ENCODE data around the gene CLCN4.

The CLCN4 gene

DNA sequence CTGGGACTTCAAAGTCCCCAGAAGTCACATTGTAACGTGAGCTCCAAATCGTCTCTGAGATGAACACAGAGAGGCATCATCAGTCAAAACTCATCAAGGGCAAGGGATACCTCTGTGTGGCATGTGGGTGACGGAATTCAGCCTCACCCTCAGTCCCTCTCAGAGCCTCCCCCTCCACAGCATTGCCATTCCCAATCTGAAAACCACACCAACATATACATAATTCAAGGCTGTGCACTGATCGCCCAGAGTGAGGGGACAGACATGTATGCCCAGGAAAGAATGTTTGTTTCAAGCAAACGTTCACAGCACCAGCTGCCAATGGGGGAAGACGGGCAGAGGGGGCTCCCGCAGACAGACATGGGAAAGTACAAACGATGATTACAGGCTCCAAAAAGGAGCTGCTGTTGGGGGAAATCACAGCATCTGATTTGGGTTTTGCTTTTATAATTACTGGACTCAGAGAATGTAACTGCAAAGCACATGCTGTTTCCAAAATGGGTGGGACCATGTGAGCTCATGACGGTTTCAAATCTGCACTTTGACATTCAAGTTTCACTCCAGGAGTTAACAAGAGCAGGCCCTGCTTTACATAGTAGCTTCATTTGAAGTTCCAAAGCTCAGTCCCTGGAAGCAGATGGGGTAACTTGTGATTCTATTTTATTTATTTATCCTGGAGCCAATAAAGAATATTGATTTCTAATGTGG is 88.3 kb downstream of the CLCN4 start:
- FAIRE-seq = no peak

DNA sequence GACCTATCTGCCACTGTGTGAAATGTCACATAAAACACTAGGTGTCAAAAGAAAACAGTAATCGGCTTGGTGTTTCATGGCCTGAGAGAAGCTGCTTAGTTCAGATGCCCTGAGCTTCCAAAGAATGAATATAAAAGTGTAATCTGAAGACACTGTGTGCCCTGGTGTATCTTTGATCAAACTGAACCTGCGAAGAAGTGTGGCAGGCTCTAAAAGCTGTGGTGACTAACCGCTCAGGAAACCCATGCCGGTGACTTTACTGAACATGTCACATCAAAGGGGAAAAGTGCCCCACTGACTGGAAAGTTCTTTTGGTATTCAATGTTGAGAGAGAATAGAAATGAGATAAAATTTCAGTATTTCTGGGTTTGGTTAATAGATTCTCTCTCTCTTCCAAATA is 89.1 kb downstream of the CLCN4 start:
- no peak for FAIRE-seq

DNA sequence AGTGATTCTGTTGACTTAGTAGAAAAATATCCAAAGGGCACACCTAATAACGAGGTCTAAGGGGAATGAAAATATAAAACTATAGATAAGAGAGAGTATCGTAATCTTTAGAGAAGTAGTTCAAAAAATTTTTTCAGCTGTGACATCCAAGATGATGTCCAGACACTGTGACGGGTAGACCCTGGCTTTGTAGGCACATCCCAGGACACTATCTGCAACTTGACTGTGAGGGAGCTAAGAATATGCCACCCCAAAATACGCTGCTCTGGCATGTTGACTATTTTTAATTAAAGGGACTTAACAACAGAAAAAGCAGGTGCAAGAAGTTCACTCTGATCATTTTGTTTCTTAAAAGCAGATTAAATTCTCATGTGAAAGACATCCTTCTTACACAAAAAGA is 89.5 kb downstream of the CLCN4 start:
- no peak for FAIRE-seq

DNA sequence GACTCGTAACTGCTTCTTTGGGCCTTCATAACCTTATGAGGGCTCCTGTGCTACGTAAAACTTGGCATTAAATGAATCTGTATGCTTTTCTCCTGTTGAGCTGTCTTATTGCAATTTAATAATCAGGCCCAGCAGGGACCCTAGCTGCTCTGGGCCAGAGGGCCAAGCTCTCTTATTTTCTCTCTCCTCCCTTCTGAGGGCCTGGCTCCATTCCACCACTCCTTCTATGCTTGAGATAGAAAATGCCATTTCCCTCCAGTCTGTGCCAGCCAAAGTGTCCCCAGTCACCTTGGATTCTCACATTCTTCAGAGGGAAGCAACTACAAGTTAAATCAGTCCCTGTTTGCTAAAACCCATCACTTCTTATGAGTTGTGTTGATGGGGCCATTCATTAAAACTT is 90.1 kb downstream of the CLCN4 start:
- no peak for FAIRE-seq

DNA sequence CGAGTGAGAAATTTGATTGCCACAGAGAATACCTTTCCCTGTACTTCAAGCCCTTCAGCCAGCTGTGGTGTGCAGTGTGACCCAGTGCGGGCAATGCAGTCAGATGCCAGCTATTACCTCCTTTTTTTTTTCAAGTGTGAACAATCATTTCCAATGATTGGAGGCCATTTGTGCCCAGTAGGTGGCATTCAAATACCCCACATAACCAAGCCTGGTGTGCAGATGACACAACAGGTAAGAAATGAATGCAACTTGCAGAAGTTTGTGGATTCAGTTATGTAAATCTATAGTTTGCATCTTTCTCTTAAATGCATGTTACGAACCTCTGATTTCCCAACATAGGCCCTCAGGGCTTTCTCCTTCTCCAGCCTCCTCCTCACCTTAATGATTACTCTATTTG is 98.0 kb downstream of the CLCN4 start:
- no peak for FAIRE-seq

DNA sequence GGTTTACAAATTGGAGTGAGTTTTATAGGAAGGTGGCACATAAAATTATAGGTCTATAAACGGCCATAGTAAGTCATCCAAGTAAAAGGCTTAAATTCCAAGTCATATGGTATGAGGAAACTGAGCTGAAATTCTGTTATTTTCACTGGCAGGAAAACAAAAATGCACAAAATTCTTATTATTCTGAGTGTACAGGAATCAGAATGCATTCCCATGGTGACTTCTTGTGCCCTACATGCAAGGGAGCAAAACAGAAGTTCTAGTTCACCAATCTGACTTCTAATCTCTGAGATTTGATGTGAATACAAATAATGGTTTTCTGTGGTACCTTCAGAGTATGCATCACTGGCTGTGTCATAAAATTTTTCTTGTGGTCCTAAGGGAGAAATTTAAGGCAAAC is 102.9 kb downstream of the CLCN4 start:
- no peak for FAIRE-seq

DNA sequence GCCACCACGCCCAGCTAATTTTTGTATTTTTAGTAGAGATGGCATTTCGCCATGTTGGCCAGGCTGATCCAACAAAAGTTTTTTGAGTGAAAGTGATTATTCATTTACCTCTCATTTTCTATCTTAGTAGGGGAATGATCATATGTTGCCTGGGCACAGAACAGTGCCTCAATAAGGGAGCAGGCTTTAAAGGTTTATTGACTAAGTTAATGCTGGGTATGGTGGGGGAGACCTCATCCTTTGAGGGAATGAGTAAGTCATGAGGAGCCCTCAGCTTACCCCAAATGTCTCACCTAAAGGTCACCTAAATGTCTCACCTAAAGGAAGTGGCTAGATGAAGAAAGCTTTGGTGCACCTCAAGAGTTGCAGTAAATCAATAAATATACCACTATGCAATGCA is 109.0 kb downstream of the CLCN4 start:
- FAIRE-seq = no peak

DNA sequence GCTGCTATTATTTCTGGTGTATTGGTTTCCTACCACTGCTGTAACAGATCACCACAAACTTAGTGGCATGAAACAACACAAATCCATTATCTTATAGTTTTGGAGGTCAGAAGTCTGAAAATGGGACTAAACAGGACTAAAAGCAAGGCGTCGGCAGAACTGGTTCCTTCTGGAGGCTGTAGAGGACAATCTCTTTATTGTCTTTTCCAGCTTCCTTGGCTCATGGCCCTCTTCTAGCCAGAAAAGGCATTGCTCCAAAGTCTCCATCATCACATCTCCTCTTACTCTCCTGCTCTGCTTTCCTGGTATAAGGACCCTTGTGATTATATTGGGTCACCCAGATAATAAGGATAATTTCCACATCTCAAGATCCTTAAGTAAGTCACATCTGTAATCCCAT is 121.9 kb downstream of the CLCN4 start:
- FAIRE-seq = no peak

DNA sequence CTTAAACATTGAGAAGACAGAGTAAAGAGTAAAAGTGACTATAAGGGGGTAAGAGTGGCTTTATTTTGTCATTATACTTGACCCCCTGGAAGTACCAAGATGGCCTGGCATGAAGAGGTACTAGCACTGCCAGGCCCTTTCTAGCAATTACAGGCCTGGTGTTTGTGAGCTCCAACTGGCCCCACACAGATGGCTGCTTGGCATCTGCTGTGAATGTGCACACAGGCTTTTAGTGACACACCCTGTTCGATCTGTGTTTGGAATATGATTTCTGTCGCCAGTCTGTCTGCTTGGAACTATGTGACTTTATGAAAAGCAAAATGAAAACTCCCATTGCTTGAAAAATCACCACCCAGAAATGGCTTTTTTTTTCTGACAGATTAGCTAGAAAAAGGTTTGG is 123.3 kb downstream of the CLCN4 start:
- no peak for FAIRE-seq

DNA sequence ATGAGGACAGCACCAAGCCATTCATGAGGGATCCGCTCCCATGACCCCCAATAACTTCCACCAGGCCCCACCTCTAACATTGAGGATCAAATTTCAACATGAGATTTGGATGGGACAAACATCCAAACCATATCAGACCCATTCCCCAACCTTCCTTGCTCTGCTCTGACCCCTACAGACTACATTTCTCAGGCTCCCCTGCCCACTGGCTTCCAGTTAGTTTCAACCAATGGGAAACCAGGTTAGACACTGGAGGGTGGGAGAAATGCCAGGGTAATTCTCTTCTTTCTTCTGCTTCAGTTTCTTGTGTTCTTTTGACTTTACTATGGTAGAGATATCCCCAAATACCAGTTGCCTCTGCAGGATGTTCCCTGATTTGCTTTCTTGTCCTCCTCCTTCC is 125.7 kb downstream of the CLCN4 start:
- FAIRE-seq = no peak

DNA sequence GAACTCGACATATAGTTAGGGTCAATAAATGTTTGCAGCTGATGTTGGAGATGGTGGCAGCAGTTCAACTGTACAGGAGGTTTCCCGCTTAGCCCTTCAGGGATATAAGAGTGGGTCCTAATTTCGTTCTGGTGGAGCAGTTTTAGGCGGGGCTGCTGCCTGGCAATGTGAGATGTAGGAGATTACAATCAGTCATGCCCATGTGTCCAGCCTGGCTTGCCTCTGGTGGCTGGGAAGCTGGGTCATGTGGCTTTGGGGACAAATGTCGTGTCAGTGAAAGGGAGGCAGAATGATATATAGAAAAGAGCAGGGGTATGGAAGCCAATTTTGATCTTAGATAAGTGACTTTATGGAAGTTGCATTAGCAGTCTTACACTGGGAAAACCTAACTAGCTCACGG is 129.4 kb downstream of the CLCN4 start:
- FAIRE-seq = no peak

Measured in colon (tissue), 2 donors.